Measurements from ENCODE around the gene GPR78.

GPR78 gene

DNA sequence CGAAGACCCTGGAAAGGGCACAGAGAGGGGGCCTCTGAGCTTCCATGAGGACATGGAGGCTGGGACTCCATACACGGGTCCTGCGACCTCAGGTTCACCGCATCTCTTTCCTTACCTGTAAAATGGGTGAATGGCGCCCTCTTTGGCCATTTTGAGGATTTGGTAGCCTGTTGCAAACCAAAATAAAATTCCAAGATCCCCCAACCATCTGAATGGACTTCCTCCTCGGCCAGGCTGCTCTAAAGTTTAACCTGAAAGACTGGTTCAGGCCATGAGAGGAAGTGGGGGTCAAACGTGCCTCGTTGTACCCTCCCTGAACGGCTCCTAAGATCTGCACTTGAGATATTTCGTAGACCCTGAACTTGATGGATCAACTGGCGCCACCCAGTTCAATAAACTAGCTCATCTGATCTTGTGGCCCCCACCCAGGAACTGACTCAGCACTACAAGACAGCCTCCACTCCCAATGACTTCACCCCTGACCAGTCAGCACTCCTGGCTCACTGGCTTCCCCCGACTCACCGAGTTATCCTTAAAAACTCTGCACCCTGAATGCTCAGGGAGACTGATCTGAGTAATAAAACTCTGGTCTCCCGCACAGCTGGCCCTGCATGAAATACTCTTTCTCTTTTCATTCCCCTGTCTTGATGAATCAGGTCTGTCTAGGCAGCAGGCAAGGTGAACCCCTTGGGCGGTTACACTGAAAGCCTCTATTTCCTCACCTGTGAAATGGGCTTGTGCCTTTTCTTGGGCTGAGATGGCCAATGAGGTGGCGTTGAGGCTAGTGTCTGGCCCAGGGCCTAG lies 32.9 kb upstream of the GPR78 start:
- DNase-seq (ENCODE audit: low read depth), result no peak

DNA sequence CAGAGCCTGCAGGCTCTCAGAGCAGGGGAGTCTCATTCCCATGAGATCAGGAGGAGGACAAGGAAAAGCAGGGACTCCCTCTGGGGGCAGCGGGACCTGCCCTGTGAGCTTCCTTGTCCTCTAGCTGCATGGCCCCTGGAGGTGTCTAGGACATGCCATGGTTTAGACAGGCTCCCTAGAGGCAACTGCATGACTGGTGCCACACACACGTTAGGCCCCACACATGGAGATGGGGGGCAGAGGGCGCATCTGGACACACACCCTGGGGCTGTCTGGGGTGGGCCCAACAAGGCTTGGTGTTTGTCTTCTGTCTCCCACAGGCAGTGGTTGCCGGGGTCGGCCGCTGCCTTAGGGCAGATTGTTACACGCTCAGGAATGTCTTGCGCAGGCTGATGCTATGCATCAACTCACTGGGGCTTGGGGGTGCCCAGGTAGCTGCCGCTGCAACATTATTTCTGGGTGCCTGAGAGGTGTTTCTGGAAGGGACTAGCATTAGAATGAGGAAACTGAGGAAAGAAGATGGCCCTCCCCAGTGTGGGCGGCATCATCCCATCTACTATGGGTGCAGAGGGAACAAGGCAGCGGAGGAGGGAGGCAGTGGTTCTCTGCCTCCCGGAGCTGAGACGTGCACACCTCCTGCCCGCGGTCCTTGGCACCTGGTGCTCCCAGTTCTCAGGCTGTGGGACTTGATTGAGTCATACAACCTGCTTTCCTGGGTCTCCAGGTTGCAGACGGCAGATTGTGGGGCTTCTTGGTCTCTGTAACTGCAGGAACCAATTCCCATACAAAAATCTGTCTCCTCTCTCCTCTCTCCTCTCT lies 32.1 kb upstream of the GPR78 start:
- DNase-seq (ENCODE audit: low read depth), result no peak

DNA sequence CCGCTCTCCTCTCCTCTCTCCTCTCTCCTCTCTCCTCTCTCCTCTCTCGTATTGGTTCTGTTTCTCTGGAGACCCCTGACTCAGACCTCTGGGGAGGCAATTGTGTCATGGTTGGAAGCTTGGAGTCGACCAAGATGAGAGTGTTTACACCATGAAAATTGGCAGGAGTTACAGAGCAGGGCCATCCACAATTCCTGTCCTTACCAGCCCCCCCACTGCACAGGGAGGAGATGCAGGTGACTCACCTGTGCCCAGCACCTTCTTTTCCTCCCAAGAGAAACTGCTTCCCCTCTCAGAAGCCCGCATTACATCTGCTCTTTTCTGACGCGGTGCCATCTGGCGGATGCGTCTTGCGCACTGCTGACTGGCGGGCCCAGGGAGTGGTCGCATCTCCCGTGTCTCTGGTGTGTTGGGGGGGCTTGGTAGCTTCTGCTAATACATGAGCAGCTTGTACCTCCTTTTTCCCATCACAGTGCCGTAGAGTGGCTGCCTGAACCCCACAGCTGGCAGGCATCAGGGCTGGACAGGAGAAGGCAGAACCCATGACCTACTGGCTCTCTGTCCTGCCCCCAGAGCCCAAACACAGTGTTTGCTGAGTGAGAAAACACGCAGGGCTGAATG lies 31.4 kb upstream of the GPR78 start:
- DNase-seq (ENCODE audit: low read depth), result no peak

DNA sequence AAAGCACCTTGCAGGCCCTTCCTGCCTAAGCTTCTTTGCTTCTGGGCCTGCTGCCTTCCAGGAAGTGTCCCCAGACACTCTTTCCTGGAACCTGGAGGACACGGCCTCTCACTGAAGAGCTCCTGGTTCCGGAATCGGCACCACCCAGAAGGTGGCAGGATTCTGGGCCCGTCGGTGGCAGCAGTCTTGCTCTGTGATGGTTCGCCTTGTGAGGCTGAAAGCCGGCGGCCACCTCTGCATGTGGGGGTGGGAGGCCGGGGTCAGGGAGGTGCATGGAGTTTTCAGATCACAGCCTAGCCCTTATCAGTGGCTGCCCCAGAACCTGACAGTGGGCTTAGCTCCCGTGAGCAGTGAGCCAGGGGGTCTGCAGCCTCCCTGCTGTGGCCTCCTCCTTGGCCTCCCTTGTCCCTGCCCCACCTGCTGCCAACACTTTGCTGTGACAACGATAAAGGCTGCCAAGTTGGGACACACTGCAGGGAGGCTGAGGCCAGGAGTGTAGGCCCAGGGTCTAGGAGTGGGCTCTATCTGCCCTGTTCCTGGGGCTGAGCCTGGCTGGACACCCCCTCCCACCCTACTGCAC lies 30.8 kb upstream of the GPR78 start:
- no peak for DNase-seq (ENCODE audit: low read depth)

DNA sequence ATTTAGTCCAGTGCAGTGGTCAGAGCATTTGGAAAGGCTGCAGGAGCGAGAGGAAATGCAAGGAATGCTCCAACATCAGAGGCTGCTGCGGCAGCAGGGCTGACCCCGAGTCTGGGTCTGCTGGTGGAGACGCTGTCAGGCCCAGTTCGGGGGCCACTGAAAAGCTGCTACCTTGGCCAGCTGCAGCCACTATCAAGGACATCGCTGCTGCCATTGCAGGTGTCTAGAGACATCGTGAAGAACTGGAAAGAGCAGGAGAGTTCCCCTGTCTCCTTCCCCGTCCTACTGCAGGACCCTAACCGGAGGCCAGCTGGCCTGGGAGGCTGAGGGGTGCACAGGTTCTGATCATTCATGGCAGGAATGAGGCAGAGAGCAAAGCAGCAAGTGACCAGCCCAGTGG lies 29.5 kb upstream of the GPR78 start:
- no peak for DNase-seq (ENCODE audit: low read depth)

GRCh38 chr4:8552024-8552423 lies 28.2 kb upstream of the GPR78 start:
- DNase-seq (ENCODE audit: low read depth), result no peak

- DNase-seq (ENCODE audit: low read depth), result no peak
These were observed 27.5 kb upstream of the GPR78 start for GRCh38 chr4:8552581-8553205.

DNA sequence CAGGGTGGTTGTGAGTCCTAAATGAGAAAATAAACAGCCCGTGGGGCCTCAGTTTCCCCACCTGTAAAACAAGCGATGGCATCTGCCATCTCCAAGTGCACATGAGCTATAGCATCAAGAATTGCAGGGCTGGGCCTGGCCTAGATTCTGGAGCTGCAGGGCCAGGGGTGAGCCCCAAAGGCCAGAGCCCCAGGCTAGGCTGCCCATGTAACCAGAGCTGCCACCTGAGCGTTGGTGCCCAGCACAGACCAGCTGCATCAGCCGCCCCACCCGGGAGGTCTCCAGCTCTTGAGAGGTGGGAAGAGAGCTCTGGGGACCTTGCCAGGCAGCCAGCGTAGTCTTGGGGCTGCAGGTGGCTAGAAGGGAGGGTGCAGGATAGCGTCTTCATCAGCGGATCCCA lies 27.0 kb upstream of the GPR78 start:
- DNase-seq (ENCODE audit: low read depth), result no peak

GRCh38 chr4:8553991-8554405 lies 26.2 kb upstream of the GPR78 start:
- no peak for DNase-seq (ENCODE audit: low read depth)

- no peak for DNase-seq (ENCODE audit: low read depth)
These were observed 25.6 kb upstream of the GPR78 start for GRCh38 chr4:8554555-8555100.

GRCh38 chr4:8555716-8556115 lies 24.5 kb upstream of the GPR78 start:
- no peak for DNase-seq (ENCODE audit: low read depth)

DNA sequence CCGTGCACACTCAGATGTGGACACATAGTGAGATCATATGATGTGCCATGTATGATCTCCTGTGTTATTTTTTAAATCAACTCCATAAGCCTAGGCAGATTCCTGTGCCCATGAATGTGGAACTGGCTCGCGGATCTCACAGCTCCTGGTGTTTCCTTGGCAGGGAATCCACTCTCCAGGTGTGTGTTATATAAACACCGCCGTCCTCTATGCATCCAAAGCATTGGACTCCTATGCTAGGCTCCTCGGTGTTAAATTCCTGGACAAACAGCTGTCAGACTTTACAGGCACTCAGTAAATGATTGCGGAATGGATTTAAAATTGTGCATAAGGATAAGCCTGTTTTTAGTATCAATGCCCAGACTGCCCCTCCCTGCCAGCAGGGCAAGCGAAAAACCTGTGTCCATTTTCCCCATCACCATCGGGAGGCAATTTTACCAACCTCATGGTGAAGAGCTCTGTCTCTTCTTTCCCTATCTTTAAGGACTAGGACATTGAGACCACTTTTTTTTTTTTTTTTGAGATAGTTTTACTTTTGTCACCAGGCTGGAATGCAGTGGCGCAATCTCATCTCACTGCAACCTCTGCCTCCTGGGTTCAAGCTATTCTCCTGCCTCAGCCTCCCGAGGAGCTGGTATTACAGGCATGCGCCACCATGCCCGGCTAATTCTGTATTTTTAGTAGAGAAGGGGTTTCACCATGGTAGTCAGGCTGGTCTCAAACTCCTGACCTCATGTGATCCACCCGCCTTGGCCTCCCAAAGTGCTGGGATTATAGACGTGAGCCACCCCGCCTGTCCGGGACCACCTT lies 23.6 kb upstream of the GPR78 start:
- DNase-seq (ENCODE audit: low read depth), result no peak

GRCh38 chr4:8557151-8558076 lies 22.8 kb upstream of the GPR78 start:
- DNase-seq (ENCODE audit: low read depth), result no peak

GRCh38 chr4:8558080-8558960 lies 21.9 kb upstream of the GPR78 start:
- no peak for DNase-seq (ENCODE audit: low read depth)

DNA sequence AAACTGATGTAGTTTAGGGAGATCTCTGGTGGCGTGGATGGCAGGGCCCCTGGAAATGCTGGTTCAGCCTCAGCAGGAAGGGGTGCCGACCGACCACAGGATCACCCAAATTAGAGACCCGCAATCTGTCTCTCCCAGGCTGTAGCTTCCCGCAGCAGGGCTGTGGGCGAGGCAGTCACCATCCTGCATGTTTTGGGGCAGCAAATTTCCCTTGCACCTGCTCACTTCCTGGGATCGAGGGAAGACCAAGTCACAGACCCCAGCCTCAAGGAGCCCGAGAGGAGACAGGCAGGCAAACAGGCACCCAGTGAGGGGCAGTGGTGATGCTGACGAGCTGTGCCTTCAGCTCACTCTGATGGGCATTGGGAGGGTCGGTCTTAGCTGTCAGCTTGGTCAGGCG lies 21.2 kb upstream of the GPR78 start:
- DNase-seq (ENCODE audit: low read depth), result no peak

DNA sequence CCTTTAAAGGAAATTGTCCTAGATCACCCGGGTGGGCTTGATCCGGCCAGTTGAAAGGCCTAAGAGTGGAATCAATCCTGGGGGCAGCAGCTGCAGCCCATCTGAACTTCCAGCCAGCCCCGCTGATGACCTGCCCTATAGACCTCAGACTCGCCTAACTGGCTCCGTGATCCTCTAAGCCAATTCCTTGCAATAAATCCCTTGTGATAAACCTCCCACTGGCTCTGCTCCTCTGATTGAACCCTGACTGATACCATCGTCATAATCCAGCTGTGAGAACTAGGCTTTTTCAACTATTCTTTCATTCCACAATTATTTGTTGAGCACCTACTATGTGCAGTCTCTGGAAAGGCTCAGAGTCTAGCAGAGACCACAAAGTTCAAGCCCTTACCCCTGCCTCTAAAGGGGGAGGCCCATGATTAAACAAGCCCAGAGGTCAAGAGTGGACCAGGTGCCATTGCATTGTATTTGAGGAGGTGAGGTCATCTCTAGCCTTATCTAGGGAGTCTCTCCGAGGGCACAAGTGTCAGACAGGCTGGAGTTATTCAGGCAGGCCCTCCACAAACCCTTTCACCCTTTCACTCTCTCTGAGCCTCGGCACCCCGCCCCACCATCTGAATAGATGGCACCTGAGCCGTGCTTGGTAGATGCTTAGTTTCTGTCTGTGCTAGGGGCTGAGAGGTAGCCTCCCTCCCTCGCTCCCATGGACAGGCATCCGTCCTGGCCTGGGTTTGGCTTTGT lies 20.5 kb upstream of the GPR78 start:
- DNase-seq (ENCODE audit: low read depth), result no peak

- DNase-seq (ENCODE audit: low read depth), result no peak
These were observed 19.7 kb upstream of the GPR78 start for GRCh38 chr4:8560265-8561047.

Data from stimulated activated CD8-positive, alpha-beta memory T cell treated with anti-CD3 and anti-CD28 coated beads, Interleukin-15, amount 100 ng/mL, for 1 hour (primary cell).